Kidney (tissue), 14 donors: ENCODE results near the gene CYSTM1. TPM values are rescaled to one million over a fixed set of nuclear protein-coding genes. Genes with fewer than 3 reads are reported as not detected.

ENCODE experiments used
- DNase-seq, 5 donors: peaks; one replicate each; pipeline ENCODE4 v3.0.0-alpha.2; 2013 to 2020
- FAIRE-seq: peaks from 2 replicates; lab custom pipeline; 2012; peaks lifted over from hg19 to GRCh38; lab: Jason Lieb, UNC
- H3K27ac ChIP-seq, 2 donors: one replicate each; pipeline ENCODE4 v1.7.0; 2013; ENCODE audit warnings: low read depth in 2 of 2, low read length in 2 of 2, inconsistent platforms in 1 of 2
- H3K27me3 ChIP-seq: one replicate; pipeline ENCODE4 v1.7.1; 2013; ENCODE audit warnings: low read length, inconsistent platforms; ENCODE audit not compliant: control insufficient read depth, insufficient read depth
- H3K36me3 ChIP-seq, 3 donors: one replicate each; pipeline versions ENCODE4 v1.7.0 to v1.7.1; 2013; ENCODE audit warnings: low read length in 3 of 3, control low read depth in 1 of 3, inconsistent platforms in 1 of 3; ENCODE audit not compliant: insufficient read depth in 3 of 3, control insufficient read depth in 2 of 3
- H3K4me1 ChIP-seq, 3 donors: one replicate each; pipeline versions ENCODE4 v1.7.0 to v1.7.1; 2013; ENCODE audit warnings: low read length in 3 of 3, inconsistent platforms in 1 of 3, low read depth in 1 of 3; ENCODE audit not compliant: control insufficient read depth in 2 of 3, insufficient read depth in 2 of 3
- H3K4me3 ChIP-seq, 3 donors: one replicate each; pipeline versions ENCODE4 v1.7.0 to v1.8.1; 2013; ENCODE audit warnings: low read length in 3 of 3, control low read depth in 1 of 3, inconsistent platforms in 1 of 3
- H3K9ac ChIP-seq, 3 donors: one replicate each; pipeline versions ENCODE4 v1.7.0 to v1.7.1; 2013; ENCODE audit warnings: low read length in 3 of 3, control low read depth in 1 of 3, inconsistent platforms in 1 of 3
- H3K9me3 ChIP-seq, 3 donors: one replicate each; pipeline versions ENCODE4 v1.7.0 to v1.7.1; 2013; ENCODE audit warnings: low read length in 3 of 3, control low read depth in 1 of 3, inconsistent platforms in 1 of 3; ENCODE audit not compliant: control insufficient read depth in 2 of 3, insufficient read depth in 1 of 3
- CTCF ChIP-seq: IDR thresholded peaks from 3 replicates; pipeline ENCODE4 v1.5.1; 2012; ENCODE audit warnings: mild to moderate bottlenecking, moderate library complexity, borderline replicate concordance; ENCODE audit not compliant: insufficient read depth; ENCODE audit errors: extremely low read depth
- intact Hi-C: fragments of 100-400 bp; cut with DNase I; formaldehyde crosslinking; loops from one replicate; pipeline ENCODE4 v1.11.1; 2022
- polyA plus RNA-seq: library from polyadenylated mRNA; stranded (reverse); fragments of 350-450 nt; fragmentation: Illumina TruSeq; extraction: RNeasy Lipid Tissue Mini Kit (QIAGEN cat#74804); gene quantifications from one replicate; pipeline ENCODE4 v1.2.3, GENCODE V29; 2014; ENCODE audit warnings: low read depth, low replicate concordance; ENCODE audit not compliant: insufficient read depth
- total RNA-seq: library from RNA; stranded (reverse); fragmentation: NEBNext Ultra II Directional; extraction: Animal tissue kit (Norgen Biotek cat#: 25700); gene quantifications from one replicate; pipeline ENCODE4 v1.2.1, GENCODE V29; 2021
- donor health status: control.
- donor health status: control.
- donor health status: control.
- donor health status: control.
- donor health status: control.
- donor health status: DM: yes; HTN: yes; CAD: no.
- donor health status: Normal renal cell carcinoma (clear cell type).

The CYSTM1 gene
- total and polyA plus RNA-seq, 2 donors from 2014 or later, result 157 to 485 TPM

GRCh38 chr5:140244525-140245025 is 69.6 kb downstream of the CYSTM1 start:
- no peaks in the 10 kb centered on the region for H3K27me3 ChIP-seq
- FAIRE-seq, result no peak

DNA sequence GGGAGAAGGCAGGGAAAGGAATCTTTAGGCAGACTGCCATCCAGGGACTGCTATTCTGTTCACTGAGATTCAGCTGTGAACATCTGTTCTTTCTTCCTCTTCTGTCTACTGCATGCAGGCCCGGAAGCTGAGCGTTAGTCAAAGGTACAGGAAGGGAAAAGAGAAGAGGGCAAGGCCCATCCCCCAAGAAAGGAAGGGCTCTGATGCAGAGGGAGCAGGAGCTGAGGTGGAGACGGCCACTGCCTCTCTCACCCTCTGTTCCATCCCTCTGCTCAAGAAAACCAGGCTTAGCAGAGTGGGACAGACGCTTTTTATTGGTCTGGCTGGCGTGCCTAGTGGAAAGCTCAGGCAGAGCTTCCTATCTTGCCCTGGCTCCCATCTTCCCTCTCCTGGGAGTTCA is 70.4 kb downstream of the CYSTM1 start:
- intact Hi-C loops, result loop anchor here (5.0 kb wide), 1 partner anchor 102 kb away; the partner anchor contains the start of gene HBEGF
- no peak for FAIRE-seq
- H3K4me3 ChIP-seq, result no peak overlapping the region
- H3K27ac ChIP-seq, result peak overlapping the region in 1 of 2 donors; percentile 15
- TF ChIP-seq CTCF, result no peak
- no peaks in the 10 kb centered on the region for H3K27me3 ChIP-seq
- peaks cover 5 to 34% (median 30%) of the 10 kb centered on the region in 3 donors for H3K4me1 ChIP-seq
- no peak overlapping the region for H3K9ac ChIP-seq
- no peaks in the 10 kb centered on the region for H3K9me3 ChIP-seq
- DNase-seq, result peak in 1 of 5 donors; percentile 42
- H3K36me3 ChIP-seq, result peaks cover 2 to 15% (median 5%) of the 10 kb centered on the region in 3 donors

More at GRCh38 chr5:140244525-140245025, 69.6 kb downstream of the CYSTM1 start:
- no peak overlapping the region for H3K27ac ChIP-seq
- TF ChIP-seq CTCF, result peak; percentile 91
- peaks cover 5 to 39% (median 37%) of the 10 kb centered on the region in 3 donors for H3K4me1 ChIP-seq
- intact Hi-C loops, result loop anchor here (5.0 kb wide), 1 partner anchor 103 kb away; the partner anchor contains the start of gene HBEGF
- no peaks in the 10 kb centered on the region for H3K9me3 ChIP-seq
- H3K4me3 ChIP-seq, result no peak overlapping the region
- DNase-seq, result peak; percentile 91 to 96 (median 93)
- peak overlapping the region in 1 of 3 donors; percentile 10 for H3K9ac ChIP-seq
- peaks cover 0 to 8% (median 5%) of the 10 kb centered on the region in 3 donors for H3K36me3 ChIP-seq

- H3K27ac ChIP-seq, result peak overlapping the region in 1 of 2 donors; percentile 47
- no peak overlapping the region for H3K9ac ChIP-seq
- FAIRE-seq, result no peak
- H3K9me3 ChIP-seq, result no peaks in the 10 kb centered on the region
- H3K4me1 ChIP-seq, result peaks cover 5 to 28% (median 24%) of the 10 kb centered on the region in 3 donors
- no peak overlapping the region for H3K4me3 ChIP-seq
- H3K27me3 ChIP-seq, result no peaks in the 10 kb centered on the region
- DNase-seq, result no peak
- peaks cover 2 to 18% (median 5%) of the 10 kb centered on the region in 3 donors for H3K36me3 ChIP-seq
- intact Hi-C loops, result loop anchor here (5.0 kb wide), 1 partner anchor 101 kb away; the partner anchor contains the start of gene HBEGF
- TF ChIP-seq CTCF, result no peak
These were observed 70.9 kb downstream of the CYSTM1 start for GRCh38 chr5:140245926-140246325.
